ENCODE data around the gene DDX1.

Gene DDX1

GRCh38 chr2:15630121-15630977 lies 38.7 kb downstream of the DDX1 start:
- no peak for DNase-seq (ENCODE audit: low spot score)

DNA sequence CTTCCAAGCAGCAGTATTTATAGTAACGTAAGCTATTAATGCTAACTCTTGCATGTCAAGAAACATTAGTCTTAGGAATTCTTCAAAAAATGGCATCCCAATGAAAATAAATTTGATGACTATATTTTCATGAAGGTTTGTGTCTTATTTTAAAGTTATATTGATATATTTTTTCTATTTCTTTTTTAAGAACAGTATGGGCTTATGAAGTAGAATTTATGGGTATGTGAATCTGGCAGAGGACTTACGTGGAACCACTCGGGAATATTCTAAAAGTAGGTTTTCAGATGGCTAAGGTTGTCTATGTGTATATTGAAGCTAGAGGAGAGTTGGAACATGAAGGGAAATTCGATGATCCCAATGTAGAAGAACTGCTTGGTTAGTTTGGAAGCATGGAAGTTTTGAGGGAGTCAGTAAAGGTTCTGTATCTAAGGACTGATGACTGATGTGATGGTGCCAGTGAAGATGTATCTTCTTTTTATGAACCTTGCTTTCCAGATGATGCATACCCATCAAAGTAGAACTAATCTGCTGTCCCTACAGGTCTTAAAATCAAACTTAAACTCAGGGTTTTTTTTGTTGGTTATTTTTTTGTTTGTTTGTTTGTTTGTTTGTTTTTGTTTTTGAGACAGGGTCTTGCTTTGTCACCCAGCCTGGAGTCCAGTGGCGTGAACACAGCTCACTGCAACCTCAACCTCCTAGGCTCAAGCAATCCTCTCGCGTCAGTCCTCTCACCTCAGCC lies 39.5 kb downstream of the DDX1 start:
- no peak for DNase-seq (ENCODE audit: low spot score)

- no peak for DNase-seq (ENCODE audit: low spot score)
Observed at GRCh38 chr2:15631883-15632282, 40.2 kb downstream of the DDX1 start.

- no peak for DNase-seq (ENCODE audit: low spot score)
Observed at GRCh38 chr2:15633043-15633970, 41.6 kb downstream of the DDX1 start.

DNA sequence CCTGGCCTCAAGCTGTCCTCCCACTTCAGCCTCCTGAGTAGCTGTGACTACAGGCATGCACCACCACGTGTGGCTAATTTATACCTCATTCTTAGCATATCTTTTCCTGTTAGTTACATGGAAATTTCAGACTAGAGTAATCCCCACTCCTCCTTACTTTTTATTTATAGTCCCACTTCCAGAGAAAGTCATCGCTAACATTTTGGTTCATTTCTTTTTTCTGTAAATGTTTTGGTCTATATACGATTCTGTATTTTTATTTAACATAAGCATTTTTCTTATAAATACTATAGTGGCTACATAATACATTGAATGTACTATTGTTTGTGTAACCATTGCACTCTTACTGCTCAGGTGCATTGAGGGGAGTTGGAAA lies 42.3 kb downstream of the DDX1 start:
- no peak for DNase-seq (ENCODE audit: low spot score)

DNA sequence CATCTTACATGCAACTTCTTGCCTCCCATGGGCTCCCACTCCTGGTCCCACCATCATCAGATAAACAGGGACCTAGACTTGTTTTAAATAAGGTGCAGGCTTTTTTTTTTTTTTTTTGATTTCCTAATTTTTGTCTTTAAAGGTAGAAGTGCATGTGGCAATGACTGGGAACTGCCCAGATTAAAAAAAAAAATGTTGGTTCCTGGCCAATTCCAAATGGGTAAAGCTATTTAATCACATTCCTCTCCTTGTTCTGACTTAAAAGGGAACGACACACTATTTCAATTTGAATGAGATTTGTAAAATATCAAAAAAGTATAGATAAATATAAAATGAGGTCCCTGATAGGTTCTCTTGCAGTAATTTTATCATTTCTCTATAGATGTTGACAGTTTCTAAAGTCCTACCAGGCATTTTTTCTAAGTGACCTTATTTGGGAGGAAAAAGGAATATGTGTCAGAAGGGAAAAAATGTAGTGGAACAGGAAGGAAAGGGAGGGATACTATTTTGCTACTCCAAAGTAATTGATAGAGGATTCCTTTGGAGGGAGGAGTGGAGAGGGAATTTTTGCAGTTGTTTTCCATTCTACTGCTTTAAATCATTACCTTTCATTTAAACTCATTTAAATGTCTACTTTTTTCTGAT lies 43.3 kb downstream of the DDX1 start:
- no peak for DNase-seq (ENCODE audit: low spot score)

DNA sequence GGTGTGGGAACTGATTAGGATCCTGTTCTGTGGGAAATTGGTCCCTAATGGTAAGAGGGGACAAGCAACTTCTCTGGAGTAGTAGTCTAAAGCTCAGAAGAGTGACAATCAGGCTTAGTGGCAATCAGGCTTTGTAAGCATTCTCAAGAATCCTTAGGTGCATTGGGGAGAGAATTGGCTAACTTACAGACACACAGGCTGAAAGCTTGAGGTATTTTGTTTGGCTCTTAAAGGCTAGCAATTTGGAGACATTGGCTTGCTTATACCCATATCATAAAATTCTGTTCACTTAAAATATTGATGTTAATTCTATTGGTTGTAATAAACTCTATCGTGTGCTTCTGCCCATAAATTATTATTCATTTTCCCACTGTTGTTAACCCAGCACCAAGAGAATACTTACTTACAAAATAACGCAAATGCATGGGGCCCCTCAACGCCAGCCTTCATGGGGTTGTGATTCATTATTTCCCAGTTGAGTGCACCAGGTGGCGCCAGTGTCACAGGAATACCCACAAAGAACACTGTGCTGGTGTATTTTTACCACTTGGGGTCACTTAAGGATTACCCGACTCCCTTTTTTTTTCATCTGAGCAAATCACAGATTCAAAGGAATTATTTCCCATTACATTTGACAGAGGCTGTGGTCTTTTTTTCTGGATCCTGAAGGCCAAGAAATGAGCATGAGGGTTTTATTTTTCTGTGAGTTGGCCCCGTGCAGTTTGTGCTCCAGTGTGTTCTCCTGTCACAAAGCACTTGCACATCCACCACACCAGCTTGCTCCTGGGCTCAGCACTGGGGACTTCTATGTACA lies 45.5 kb downstream of the DDX1 start:
- DNase-seq (ENCODE audit: low spot score) = peak; percentile 85

- no peak for DNase-seq (ENCODE audit: low spot score)
Observed at GRCh38 chr2:15638720-15639119, 47.1 kb downstream of the DDX1 start.

DNA sequence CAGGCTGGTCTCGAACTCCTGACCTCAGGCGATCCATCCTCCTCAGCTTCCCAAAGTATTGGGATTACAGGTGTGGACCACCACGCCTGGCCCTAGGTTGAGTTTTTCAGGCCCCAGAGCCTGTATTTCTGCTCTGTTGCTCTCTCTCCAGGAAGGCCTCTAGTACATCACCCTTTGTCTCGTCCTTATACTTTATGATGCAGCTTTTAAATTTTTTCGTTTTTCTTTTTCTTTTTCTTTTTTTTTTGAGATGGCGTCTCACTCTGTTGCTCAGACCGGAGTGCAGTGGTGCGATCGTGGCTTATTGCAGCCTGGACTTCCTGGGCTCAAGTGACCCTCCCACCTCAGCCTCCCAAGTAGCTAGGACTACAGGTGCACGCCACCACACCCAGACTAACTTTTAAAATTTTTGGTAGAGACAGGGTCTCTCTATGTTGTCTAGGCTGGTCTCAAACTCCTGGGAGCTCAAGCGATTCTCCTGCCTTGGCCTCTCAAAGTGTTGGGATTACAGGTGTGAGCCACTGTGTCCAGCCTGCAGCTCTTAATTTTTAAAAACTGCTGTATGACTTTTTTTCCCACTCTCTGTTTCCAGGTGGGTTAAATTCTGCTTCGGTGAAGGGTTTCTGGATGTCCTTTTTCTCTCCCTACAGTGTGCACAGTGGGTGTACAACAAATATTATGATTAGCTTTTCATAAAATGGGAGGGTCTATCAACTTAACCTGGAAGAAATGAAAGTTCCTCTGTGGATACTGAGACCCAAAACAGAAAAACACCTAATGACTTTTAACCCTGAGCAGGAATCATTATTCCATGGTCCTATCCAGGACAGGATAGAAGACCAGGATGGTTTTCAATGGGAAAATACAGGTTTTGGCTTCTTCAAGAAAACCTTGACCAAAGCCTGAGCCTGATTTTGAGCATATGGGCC lies 47.9 kb downstream of the DDX1 start:
- no peak for DNase-seq (ENCODE audit: low spot score)

- no peak for DNase-seq (ENCODE audit: low spot score)
Observed at GRCh38 chr2:15640261-15640711, 48.6 kb downstream of the DDX1 start.

GRCh38 chr2:15640784-15641183 lies 49.1 kb downstream of the DDX1 start:
- DNase-seq (ENCODE audit: low spot score) = no peak

- DNase-seq (ENCODE audit: low spot score) = no peak
Observed at GRCh38 chr2:15641530-15641982, 49.9 kb downstream of the DDX1 start.

- DNase-seq (ENCODE audit: low spot score) = no peak
Observed at GRCh38 chr2:15642011-15642814, 50.5 kb downstream of the DDX1 start.

GRCh38 chr2:15642815-15643500 lies 51.3 kb downstream of the DDX1 start:
- no peak for DNase-seq (ENCODE audit: low spot score)

- no peak for DNase-seq (ENCODE audit: low spot score)
Observed at GRCh38 chr2:15643791-15644585, 52.3 kb downstream of the DDX1 start.

DNA sequence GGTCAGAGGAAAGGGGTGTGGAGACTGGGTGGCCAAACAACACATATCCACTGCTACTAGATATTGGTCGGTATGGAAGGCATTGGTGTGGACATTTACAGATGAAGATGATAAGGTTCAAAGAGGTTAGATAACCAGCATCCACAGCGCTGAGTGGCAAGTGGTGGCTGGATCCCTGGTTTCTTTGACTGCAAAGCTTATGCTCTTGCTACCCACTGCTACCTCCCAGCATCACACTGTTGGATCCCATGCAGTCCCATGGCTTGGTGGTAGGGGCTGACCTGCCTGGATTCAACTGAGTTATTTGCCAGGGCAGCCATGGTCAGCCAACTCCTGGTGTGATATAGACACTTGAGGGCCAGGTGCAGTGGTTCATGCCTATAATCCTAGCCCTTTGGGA lies 53.6 kb downstream of the DDX1 start:
- no peak for DNase-seq (ENCODE audit: low spot score)

DNA sequence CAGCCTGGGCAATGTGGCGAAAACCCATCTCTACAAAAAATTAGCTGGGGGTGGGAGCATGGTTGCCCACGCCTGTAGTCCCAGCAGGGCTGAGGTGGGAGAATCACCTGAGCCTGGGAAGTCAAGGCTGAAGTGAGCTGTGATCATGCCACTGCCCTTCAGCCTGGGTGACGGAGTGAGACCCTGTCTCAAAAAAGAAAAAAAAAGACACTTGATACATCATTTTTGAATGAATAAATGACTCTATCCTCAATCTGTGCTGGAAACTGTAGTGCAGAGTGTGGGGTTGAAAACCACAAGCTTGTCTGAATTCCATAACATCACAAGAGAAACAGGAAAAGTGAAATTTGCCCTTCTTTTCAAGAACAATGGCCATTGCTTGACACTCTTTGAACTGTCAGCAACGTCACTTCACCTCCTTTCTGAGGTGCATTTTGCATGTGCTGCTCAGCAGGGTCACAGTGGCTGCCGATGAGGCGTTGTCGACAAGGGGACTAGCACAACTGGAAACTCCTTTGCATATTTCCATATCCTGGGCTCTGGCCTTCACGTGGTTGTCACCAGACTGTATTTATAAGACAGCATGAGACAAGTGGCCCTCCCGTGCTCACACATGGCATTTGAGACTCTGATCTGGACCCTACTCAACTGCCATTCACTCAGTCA lies 54.2 kb downstream of the DDX1 start:
- no peak for DNase-seq (ENCODE audit: low spot score)

All from cerebellar cortex (tissue), 1 donor.